Peyer's patch (tissue), 4 donors: Measurements from ENCODE around the gene PDZD2.

ENCODE experiments used
- CTCF ChIP-seq, 6 experiments: fragments of 450-650 bp in 4 of 6; fragments of 200-600 bp in 2 of 6; sonication (generic) in 1 of 6; IDR thresholded peaks; one replicate each; pipeline ENCODE4 v1.5.1; 2017 to 2019; ENCODE audit warnings: antibody characterized with exemption in 6 of 6, mild to moderate bottlenecking in 3 of 6, moderate library complexity in 1 of 6
- POLR2A ChIP-seq, 2 donors: fragments of 450-650 bp; IDR thresholded peaks; one replicate each; pipeline ENCODE4 v1.5.1; 2017; ENCODE audit warnings: antibody characterized with exemption in 2 of 2, mild to moderate bottlenecking in 2 of 2, moderate library complexity in 2 of 2

- TF ChIP-seq CTCF (IDR thresholded peaks at IDR 0.05): no peak
- no peak for TF ChIP-seq POLR2A (IDR thresholded peaks at IDR 0.05)
These were observed 78.6 kb downstream of the PDZD2 start for GRCh38 chr5:31717561-31717960.
